ENCODE measurements around the gene CCDC141. TPM values are rescaled to one million over a fixed set of nuclear protein-coding genes. Genes with fewer than 3 reads are reported as not detected.

Gene CCDC141
- polyA plus RNA-seq, 1 donor: 0.70 TPM

- Histone ChIP-seq H3K4me1 (ENCODE audit: control insufficient read depth, insufficient read depth, low read length) (no peaks in the 10 kb centered on the region), H3K27ac (ENCODE audit: low read length) (no peak overlapping the region), H3K27me3 (ENCODE audit: control insufficient read depth, insufficient read depth, low read length) (no peaks in the 10 kb centered on the region), H3K9me3 (ENCODE audit: control insufficient read depth, low read depth, low read length) (no peaks in the 10 kb centered on the region), H3K36me3 (ENCODE audit: control insufficient read depth, insufficient read depth, low read length) (no peaks in the 10 kb centered on the region), H3K4me3 (ENCODE audit: low read length) (no peak overlapping the region)
- 100% methylated on average over 1 of the region's 4 CpGs for WGBS (ENCODE audit: insufficient coverage, low lambda C conversion rate)
- DNase-seq: peak; percentile 70 to 71
These were observed 135.6 kb downstream of the CCDC141 start for GRCh38 chr2:178914259-178914849.

- Histone ChIP-seq H3K4me3 (ENCODE audit: low read length) (no peak overlapping the region), H3K27ac (ENCODE audit: low read length) (no peak overlapping the region), H3K9me3 (ENCODE audit: control insufficient read depth, low read depth, low read length) (no peaks in the 10 kb centered on the region), H3K27me3 (ENCODE audit: control insufficient read depth, insufficient read depth, low read length) (no peaks in the 10 kb centered on the region), H3K4me1 (ENCODE audit: control insufficient read depth, insufficient read depth, low read length) (no peaks in the 10 kb centered on the region), H3K36me3 (ENCODE audit: control insufficient read depth, insufficient read depth, low read length) (no peaks in the 10 kb centered on the region)
- no CpG with 5 or more reads among the region's 1 CpG for WGBS (ENCODE audit: insufficient coverage, low lambda C conversion rate)
- DNase-seq: no peak
These were observed 136.9 kb downstream of the CCDC141 start for GRCh38 chr2:178913049-178913441.

GRCh38 chr2:178912416-178913048 lies 137.4 kb downstream of the CCDC141 start:
- Histone ChIP-seq H3K4me3 (ENCODE audit: low read length) (no peak overlapping the region), H3K27me3 (ENCODE audit: control insufficient read depth, insufficient read depth, low read length) (no peaks in the 10 kb centered on the region), H3K9me3 (ENCODE audit: control insufficient read depth, low read depth, low read length) (no peaks in the 10 kb centered on the region), H3K27ac (ENCODE audit: low read length) (no peak overlapping the region), H3K36me3 (ENCODE audit: control insufficient read depth, insufficient read depth, low read length) (no peaks in the 10 kb centered on the region), H3K4me1 (ENCODE audit: control insufficient read depth, insufficient read depth, low read length) (no peaks in the 10 kb centered on the region)
- no peak for DNase-seq
- WGBS (ENCODE audit: insufficient coverage, low lambda C conversion rate): no CpG with 5 or more reads among the region's 2 CpGs

GRCh38 chr2:178911039-178911438 lies 138.9 kb downstream of the CCDC141 start:
- WGBS (ENCODE audit: insufficient coverage, low lambda C conversion rate): 89% methylated on average over 1 of the region's 2 CpGs
- no peak overlapping the region for H3K27ac ChIP-seq (ENCODE audit: low read length)

GRCh38 chr2:178910005-178910404 lies 139.9 kb downstream of the CCDC141 start:
- DNase-seq: no peak
- no peak overlapping the region for H3K27ac ChIP-seq (ENCODE audit: low read length)
- no peaks in the 10 kb centered on the region for H3K9me3 ChIP-seq (ENCODE audit: control insufficient read depth, low read depth, low read length)
- WGBS (ENCODE audit: insufficient coverage, low lambda C conversion rate): 76% methylated on average over 4 of the region's 5 CpGs
- no peak overlapping the region for H3K4me3 ChIP-seq (ENCODE audit: low read length)
- no peaks in the 10 kb centered on the region for H3K27me3 ChIP-seq (ENCODE audit: control insufficient read depth, insufficient read depth, low read length)
- no peaks in the 10 kb centered on the region for H3K4me1 ChIP-seq (ENCODE audit: control insufficient read depth, insufficient read depth, low read length)
- no peaks in the 10 kb centered on the region for H3K36me3 ChIP-seq (ENCODE audit: control insufficient read depth, insufficient read depth, low read length)

More at GRCh38 chr2:178911039-178911438, 138.9 kb downstream of the CCDC141 start:
- H3K4me1 ChIP-seq (ENCODE audit: control insufficient read depth, insufficient read depth, low read length): no peaks in the 10 kb centered on the region
- H3K27me3 ChIP-seq (ENCODE audit: control insufficient read depth, insufficient read depth, low read length): no peaks in the 10 kb centered on the region
- no peaks in the 10 kb centered on the region for H3K9me3 ChIP-seq (ENCODE audit: control insufficient read depth, low read depth, low read length)
- DNase-seq: no peak
- no peak overlapping the region for H3K4me3 ChIP-seq (ENCODE audit: low read length)
- no peaks in the 10 kb centered on the region for H3K36me3 ChIP-seq (ENCODE audit: control insufficient read depth, insufficient read depth, low read length)

GRCh38 chr2:178909507-178909906 lies 140.4 kb downstream of the CCDC141 start:
- H3K9me3 ChIP-seq (ENCODE audit: control insufficient read depth, low read depth, low read length): no peaks in the 10 kb centered on the region
- no peak for DNase-seq
- H3K36me3 ChIP-seq (ENCODE audit: control insufficient read depth, insufficient read depth, low read length): no peaks in the 10 kb centered on the region
- WGBS (ENCODE audit: insufficient coverage, low lambda C conversion rate): 100% methylated on average over 1 of the region's 2 CpGs
- no peaks in the 10 kb centered on the region for H3K27me3 ChIP-seq (ENCODE audit: control insufficient read depth, insufficient read depth, low read length)
- no peaks in the 10 kb centered on the region for H3K4me1 ChIP-seq (ENCODE audit: control insufficient read depth, insufficient read depth, low read length)
- no peak overlapping the region for H3K4me3 ChIP-seq (ENCODE audit: low read length)
- no peak overlapping the region for H3K27ac ChIP-seq (ENCODE audit: low read length)

GRCh38 chr2:178908810-178909209 lies 141.1 kb downstream of the CCDC141 start:
- Histone ChIP-seq H3K4me3 (ENCODE audit: low read length) (no peak overlapping the region), H3K36me3 (ENCODE audit: control insufficient read depth, insufficient read depth, low read length) (no peaks in the 10 kb centered on the region), H3K4me1 (ENCODE audit: control insufficient read depth, insufficient read depth, low read length) (no peaks in the 10 kb centered on the region), H3K27ac (ENCODE audit: low read length) (no peak overlapping the region), H3K27me3 (ENCODE audit: control insufficient read depth, insufficient read depth, low read length) (no peaks in the 10 kb centered on the region), H3K9me3 (ENCODE audit: control insufficient read depth, low read depth, low read length) (no peaks in the 10 kb centered on the region)
- DNase-seq: no peak

GRCh38 chr2:178905261-178905660 lies 144.7 kb downstream of the CCDC141 start:
- Histone ChIP-seq H3K36me3 (ENCODE audit: control insufficient read depth, insufficient read depth, low read length) (no peaks in the 10 kb centered on the region), H3K27ac (ENCODE audit: low read length) (no peak overlapping the region), H3K27me3 (ENCODE audit: control insufficient read depth, insufficient read depth, low read length) (no peaks in the 10 kb centered on the region), H3K9me3 (ENCODE audit: control insufficient read depth, low read depth, low read length) (no peaks in the 10 kb centered on the region), H3K4me1 (ENCODE audit: control insufficient read depth, insufficient read depth, low read length) (no peaks in the 10 kb centered on the region), H3K4me3 (ENCODE audit: low read length) (no peak overlapping the region)
- DNase-seq: no peak
- WGBS (ENCODE audit: insufficient coverage, low lambda C conversion rate): 75% methylated on average over 1 of the region's 2 CpGs

GRCh38 chr2:178899656-178900055 lies 150.3 kb downstream of the CCDC141 start:
- Histone ChIP-seq H3K9me3 (ENCODE audit: control insufficient read depth, low read depth, low read length) (no peaks in the 10 kb centered on the region), H3K4me3 (ENCODE audit: low read length) (no peak overlapping the region), H3K36me3 (ENCODE audit: control insufficient read depth, insufficient read depth, low read length) (no peaks in the 10 kb centered on the region), H3K27ac (ENCODE audit: low read length) (no peak overlapping the region), H3K4me1 (ENCODE audit: control insufficient read depth, insufficient read depth, low read length) (no peaks in the 10 kb centered on the region), H3K27me3 (ENCODE audit: control insufficient read depth, insufficient read depth, low read length) (no peaks in the 10 kb centered on the region)
- no peak for DNase-seq

- no peak overlapping the region for H3K4me3 ChIP-seq (ENCODE audit: low read length)
- H3K4me1 ChIP-seq (ENCODE audit: control insufficient read depth, insufficient read depth, low read length): no peaks in the 10 kb centered on the region
- no CpG with 5 or more reads among the region's 2 CpGs for WGBS (ENCODE audit: insufficient coverage, low lambda C conversion rate)
- H3K9me3 ChIP-seq (ENCODE audit: control insufficient read depth, low read depth, low read length): no peaks in the 10 kb centered on the region
- H3K27me3 ChIP-seq (ENCODE audit: control insufficient read depth, insufficient read depth, low read length): no peaks in the 10 kb centered on the region
- no peak for DNase-seq
- no peaks in the 10 kb centered on the region for H3K36me3 ChIP-seq (ENCODE audit: control insufficient read depth, insufficient read depth, low read length)
- H3K27ac ChIP-seq (ENCODE audit: low read length): no peak overlapping the region
These were observed 154.1 kb downstream of the CCDC141 start for GRCh38 chr2:178895872-178896271.

- Histone ChIP-seq H3K27ac (ENCODE audit: low read length) (no peak overlapping the region), H3K4me1 (ENCODE audit: control insufficient read depth, insufficient read depth, low read length) (no peaks in the 10 kb centered on the region), H3K27me3 (ENCODE audit: control insufficient read depth, insufficient read depth, low read length) (no peaks in the 10 kb centered on the region), H3K36me3 (ENCODE audit: control insufficient read depth, insufficient read depth, low read length) (no peaks in the 10 kb centered on the region), H3K4me3 (ENCODE audit: low read length) (no peak overlapping the region), H3K9me3 (ENCODE audit: control insufficient read depth, low read depth, low read length) (no peaks in the 10 kb centered on the region)
- DNase-seq: no peak
- WGBS (ENCODE audit: insufficient coverage, low lambda C conversion rate): 83% methylated on average over 1 of the region's 2 CpGs
These were observed 154.8 kb downstream of the CCDC141 start for GRCh38 chr2:178895171-178895570.

All from large intestine (tissue), 3 donors.